Right atrium auricular region (tissue), 2 donors: ENCODE results near the gene DENND11. TPM values are rescaled to one million over a fixed set of nuclear protein-coding genes. Genes with fewer than 3 reads are reported as not detected.

ENCODE experiments used
- DNase-seq: peaks from one replicate; pipeline ENCODE4 v3.0.0-alpha.2; 2019; ENCODE audit warnings: low spot score
- H3K27ac ChIP-seq, 2 donors: fragments of 200-600 bp; sonication (generic); 1 replicate in 1 of 2; 2 replicates in 1 of 2; pipeline ENCODE4 v1.5.1; 2016 to 2019
- H3K27me3 ChIP-seq, 2 donors: fragments of 200-600 bp; sonication (generic); one replicate each; pipeline versions ENCODE4 v1.5.1 to v1.6.0; 2017 to 2019
- H3K36me3 ChIP-seq: fragments of 200-600 bp; sonication (generic); one replicate; pipeline ENCODE4 v1.5.1; 2016
- H3K4me1 ChIP-seq, 2 donors: fragments of 200-600 bp; sonication (generic); one replicate each; pipeline versions ENCODE4 v1.5.1 to v1.6.0; 2017 to 2019
- H3K4me3 ChIP-seq, 2 donors: fragments of 200-600 bp; sonication (generic); 1 replicate in 1 of 2; 2 replicates in 1 of 2; pipeline ENCODE4 v1.5.1; 2017 to 2019; ENCODE audit warnings: mild to moderate bottlenecking in 1 of 2, moderate library complexity in 1 of 2
- H3K9me3 ChIP-seq, 2 donors: fragments of 200-600 bp; sonication (generic); one replicate each; pipeline ENCODE4 v1.5.1; 2019
- total RNA-seq, 2 donors: library from RNA; depleted of rRNA; stranded (reverse); fragments of >200 nt; gene quantifications; one replicate each; pipeline ENCODE4 v1.1.0, GENCODE V29; 2016
- TF ChIP-seq, protein P1 (sequence below), 2 donors: fragments of 200-600 bp; sonication (generic); IDR thresholded peaks; one replicate each; pipeline ENCODE4 v1.5.1; 2019; ENCODE audit warnings: antibody characterized with exemption in 2 of 2

Gene DENND11
- total RNA-seq, 2 donors from 2014 or later, result 6.5 to 10.6 TPM

DNA sequence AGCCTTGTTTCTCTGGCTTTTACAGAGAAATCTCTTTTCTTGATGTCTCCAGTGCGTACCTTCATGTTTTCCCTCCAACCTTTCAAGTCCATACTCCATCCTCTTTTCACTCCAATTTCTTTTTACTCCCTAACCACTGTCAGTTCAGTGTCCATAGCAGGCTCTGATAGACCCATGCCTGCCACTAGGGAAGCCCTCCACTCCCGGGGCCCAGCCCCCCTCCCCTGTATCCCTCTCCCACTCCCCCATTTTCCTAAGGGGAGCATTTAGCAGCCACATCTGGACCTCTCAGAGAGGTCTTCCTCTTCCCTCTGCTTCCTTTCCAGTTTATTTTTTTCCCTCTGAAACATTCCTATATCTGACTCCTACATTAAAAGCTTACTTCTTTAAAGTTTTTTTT lies 33.1 kb downstream of the DENND11 start:
- Histone ChIP-seq H3K4me3 (no peak overlapping the region), H3K9me3 (no peaks in the 10 kb centered on the region), H3K27ac (no peak overlapping the region), H3K27me3 (no peaks in the 10 kb centered on the region), H3K4me1 (no peaks in the 10 kb centered on the region), H3K36me3 (peaks cover 44% of the 10 kb centered on the region)
- TF ChIP-seq, protein P1, sequence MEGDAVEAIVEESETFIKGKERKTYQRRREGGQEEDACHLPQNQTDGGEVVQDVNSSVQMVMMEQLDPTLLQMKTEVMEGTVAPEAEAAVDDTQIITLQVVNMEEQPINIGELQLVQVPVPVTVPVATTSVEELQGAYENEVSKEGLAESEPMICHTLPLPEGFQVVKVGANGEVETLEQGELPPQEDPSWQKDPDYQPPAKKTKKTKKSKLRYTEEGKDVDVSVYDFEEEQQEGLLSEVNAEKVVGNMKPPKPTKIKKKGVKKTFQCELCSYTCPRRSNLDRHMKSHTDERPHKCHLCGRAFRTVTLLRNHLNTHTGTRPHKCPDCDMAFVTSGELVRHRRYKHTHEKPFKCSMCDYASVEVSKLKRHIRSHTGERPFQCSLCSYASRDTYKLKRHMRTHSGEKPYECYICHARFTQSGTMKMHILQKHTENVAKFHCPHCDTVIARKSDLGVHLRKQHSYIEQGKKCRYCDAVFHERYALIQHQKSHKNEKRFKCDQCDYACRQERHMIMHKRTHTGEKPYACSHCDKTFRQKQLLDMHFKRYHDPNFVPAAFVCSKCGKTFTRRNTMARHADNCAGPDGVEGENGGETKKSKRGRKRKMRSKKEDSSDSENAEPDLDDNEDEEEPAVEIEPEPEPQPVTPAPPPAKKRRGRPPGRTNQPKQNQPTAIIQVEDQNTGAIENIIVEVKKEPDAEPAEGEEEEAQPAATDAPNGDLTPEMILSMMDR (IDR thresholded peaks at IDR 0.05), result no peak
- DNase-seq, result no peak

GRCh38 chr7:141666071-141666470 lies 35.9 kb downstream of the DENND11 start:
- peaks cover 47% of the 10 kb centered on the region for H3K36me3 ChIP-seq

GRCh38 chr7:141665208-141666035 lies 36.5 kb downstream of the DENND11 start:
- Histone ChIP-seq H3K27me3 (no peaks in the 10 kb centered on the region), H3K9me3 (no peaks in the 10 kb centered on the region), H3K4me1 (no peaks in the 10 kb centered on the region), H3K36me3 (peaks cover 43% of the 10 kb centered on the region), H3K4me3 (no peak overlapping the region), H3K27ac (no peak overlapping the region)
- TF ChIP-seq, protein P1 (IDR thresholded peaks at IDR 0.05), result no peak
- no peak for DNase-seq

More at GRCh38 chr7:141666071-141666470, 35.9 kb downstream of the DENND11 start:
- no peak for DNase-seq
- Histone ChIP-seq H3K4me3 (no peak overlapping the region), H3K27me3 (no peaks in the 10 kb centered on the region), H3K27ac (no peak overlapping the region), H3K9me3 (no peaks in the 10 kb centered on the region), H3K4me1 (no peaks in the 10 kb centered on the region)
- TF ChIP-seq, protein P1 (IDR thresholded peaks at IDR 0.05), result no peak

DNA sequence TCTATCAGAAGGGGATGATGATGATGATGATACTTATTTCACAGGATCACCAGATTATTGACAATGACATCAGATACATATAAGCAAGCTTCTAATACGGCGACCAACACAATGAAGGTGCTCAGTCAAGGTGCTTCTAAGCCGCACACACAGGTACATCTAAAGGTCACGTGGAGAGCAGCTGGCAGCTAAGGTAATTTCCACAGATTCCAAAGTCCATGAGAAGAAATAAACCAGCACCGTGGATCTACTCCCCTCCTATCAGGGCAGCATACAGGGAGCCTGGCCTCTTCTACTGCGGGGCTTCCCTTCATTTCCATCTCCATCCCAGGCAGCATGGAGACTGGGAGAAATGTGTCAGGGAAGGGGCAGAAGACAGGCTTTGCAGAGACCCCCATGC lies 37.5 kb downstream of the DENND11 start:
- TF ChIP-seq, protein P1 (IDR thresholded peaks at IDR 0.05), result no peak
- H3K9me3 ChIP-seq, result no peaks in the 10 kb centered on the region
- no peak for DNase-seq
- peaks cover 46% of the 10 kb centered on the region for H3K36me3 ChIP-seq
- H3K4me3 ChIP-seq, result no peak overlapping the region
- no peaks in the 10 kb centered on the region for H3K4me1 ChIP-seq
- H3K27me3 ChIP-seq, result no peaks in the 10 kb centered on the region
- no peak overlapping the region for H3K27ac ChIP-seq

DNA sequence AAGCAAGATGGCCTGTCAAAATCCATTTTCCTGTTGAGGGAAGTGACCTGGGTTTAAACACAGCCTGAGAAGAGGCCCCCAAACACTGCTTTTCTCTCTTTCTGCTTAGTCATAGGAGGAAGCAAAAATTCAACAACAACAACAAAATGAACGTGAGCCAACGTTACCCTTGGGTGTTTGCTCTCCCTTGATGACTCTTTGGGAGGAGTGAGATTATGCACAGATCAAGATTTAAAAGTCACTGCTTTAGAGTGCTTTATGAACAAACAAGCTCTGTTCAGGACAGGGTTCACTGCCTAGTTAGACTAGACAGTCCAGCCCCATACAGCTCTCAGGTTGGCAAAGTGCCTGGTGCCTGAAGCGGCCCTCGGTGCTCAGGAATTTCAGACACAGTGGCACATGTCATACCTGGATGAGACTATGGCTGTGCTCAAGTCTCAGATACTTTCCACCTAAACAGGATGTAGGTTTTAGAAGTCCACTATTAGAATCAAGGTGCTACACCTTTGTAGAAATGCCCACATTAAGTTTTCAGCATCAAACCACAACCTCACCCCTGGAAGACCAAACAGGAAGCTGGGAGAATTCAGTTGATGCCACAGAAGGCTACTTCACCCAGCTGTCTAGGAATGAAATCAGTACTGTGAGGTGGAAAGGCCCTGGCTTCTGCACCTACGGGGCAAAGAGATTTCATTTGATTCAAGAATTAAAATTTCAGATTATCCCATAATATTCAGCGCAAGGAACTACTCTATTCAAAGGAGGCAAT lies 38.7 kb downstream of the DENND11 start:
- peaks cover 51% of the 10 kb centered on the region for H3K36me3 ChIP-seq

More for the DNA sequence above, 38.7 kb downstream of the DENND11 start:
- TF ChIP-seq, protein P1 (IDR thresholded peaks at IDR 0.05), result no peak
- no peaks in the 10 kb centered on the region for H3K27me3 ChIP-seq
- no peaks in the 10 kb centered on the region for H3K9me3 ChIP-seq
- H3K27ac ChIP-seq, result no peak overlapping the region
- DNase-seq, result no peak
- H3K4me3 ChIP-seq, result no peak overlapping the region
- no peaks in the 10 kb centered on the region for H3K4me1 ChIP-seq
